BE2C (cell line): Measurements from ENCODE around the gene CSE1L.
"Not testable (repeated sequence)": the region's sequence is repeated elsewhere in the genome, so short reads cannot be mapped to it uniquely, and the experiment has no call there.

Source experiments
- DNase-seq: peaks from one replicate; pipeline ENCODE4 v3.0.0-alpha.2; 2020
- H3K27me3 ChIP-seq: fragments of 250-450 bp; sonication (Bioruptor Pico); 2 replicates; pipeline ENCODE4 v1.5.1; 2020; ENCODE audit warnings: mild to moderate bottlenecking
- H3K36me3 ChIP-seq: fragments of 250-450 bp; sonication (Bioruptor Pico); 2 replicates; pipeline ENCODE4 v1.5.1; 2020; ENCODE audit warnings: mild to moderate bottlenecking
- H3K4me1 ChIP-seq: fragments of 250-450 bp; sonication (Bioruptor Pico); 2 replicates; pipeline ENCODE4 v1.5.1; 2020
- H3K4me3 ChIP-seq: 2 replicates; pipeline ENCODE4 v1.5.1; 2011; ENCODE audit warnings: low read depth, low read length
- H3K9me3 ChIP-seq: fragments of 250-450 bp; sonication (Bioruptor Pico); 2 replicates; pipeline ENCODE4 v1.5.1; 2020
- TF ChIP-seq, protein P1 (sequence below): IDR thresholded peaks from 2 replicates; pipeline ENCODE4 v1.5.1; 2012; ENCODE audit warnings: mild to moderate bottlenecking, low read depth, low read length

The CSE1L gene

DNA sequence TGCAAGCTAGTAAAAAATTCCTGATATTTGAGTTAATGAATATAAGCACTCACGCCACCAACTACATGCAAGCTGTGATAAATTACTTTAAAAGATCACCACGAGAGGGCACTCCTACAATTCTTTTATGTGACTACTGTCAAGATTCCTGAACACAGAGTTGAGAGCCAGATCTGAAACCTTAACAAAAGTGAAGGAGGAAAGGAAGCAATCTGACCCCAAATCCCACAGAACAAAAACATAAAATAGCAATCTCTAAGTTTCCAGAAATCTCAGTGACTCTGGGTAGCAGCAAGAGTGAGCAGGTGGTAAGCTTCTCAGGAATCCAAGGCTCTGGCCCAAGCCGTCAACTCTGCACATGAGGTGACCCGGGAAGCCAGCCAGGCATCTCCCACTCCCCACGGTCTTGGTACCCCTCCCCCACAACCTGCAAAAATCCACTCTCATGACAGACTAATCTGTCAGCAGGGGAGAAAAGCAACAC is 86.9 kb downstream of the CSE1L start:
- no peaks in the 10 kb centered on the region for H3K9me3 ChIP-seq
- peak; percentile 37 for DNase-seq
- 0 out of 2 replicates have a peak, but pooled peaks cover 2% of the 10 kb centered on the region for H3K4me1 ChIP-seq
- H3K27me3 ChIP-seq = no peaks in the 10 kb centered on the region
- TF ChIP-seq, protein P1, sequence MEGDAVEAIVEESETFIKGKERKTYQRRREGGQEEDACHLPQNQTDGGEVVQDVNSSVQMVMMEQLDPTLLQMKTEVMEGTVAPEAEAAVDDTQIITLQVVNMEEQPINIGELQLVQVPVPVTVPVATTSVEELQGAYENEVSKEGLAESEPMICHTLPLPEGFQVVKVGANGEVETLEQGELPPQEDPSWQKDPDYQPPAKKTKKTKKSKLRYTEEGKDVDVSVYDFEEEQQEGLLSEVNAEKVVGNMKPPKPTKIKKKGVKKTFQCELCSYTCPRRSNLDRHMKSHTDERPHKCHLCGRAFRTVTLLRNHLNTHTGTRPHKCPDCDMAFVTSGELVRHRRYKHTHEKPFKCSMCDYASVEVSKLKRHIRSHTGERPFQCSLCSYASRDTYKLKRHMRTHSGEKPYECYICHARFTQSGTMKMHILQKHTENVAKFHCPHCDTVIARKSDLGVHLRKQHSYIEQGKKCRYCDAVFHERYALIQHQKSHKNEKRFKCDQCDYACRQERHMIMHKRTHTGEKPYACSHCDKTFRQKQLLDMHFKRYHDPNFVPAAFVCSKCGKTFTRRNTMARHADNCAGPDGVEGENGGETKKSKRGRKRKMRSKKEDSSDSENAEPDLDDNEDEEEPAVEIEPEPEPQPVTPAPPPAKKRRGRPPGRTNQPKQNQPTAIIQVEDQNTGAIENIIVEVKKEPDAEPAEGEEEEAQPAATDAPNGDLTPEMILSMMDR = peak; percentile 56
- H3K36me3 ChIP-seq = peaks cover 20% of the 10 kb centered on the region
- no peak overlapping the region for H3K4me3 ChIP-seq

DNA sequence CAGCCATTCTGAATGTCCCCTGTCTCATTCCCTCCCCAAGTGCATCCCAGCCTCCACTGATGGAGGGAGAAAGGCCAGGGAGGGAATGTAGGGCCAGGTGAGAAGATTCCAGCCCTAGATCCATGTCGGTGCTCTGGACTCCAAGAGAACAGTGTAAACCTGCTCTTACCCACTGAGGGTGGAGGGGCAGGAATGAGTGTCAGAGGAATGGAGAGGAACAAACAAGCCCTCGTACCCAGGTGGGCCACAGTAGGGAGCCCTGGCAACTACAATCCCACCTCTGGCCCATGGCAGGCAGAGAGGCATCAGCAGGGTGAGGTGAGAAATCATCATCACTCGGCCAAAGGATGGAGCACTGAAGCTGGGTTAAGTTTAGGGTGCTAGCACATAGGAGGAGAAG is 87.5 kb downstream of the CSE1L start:
- H3K27me3 ChIP-seq = no peaks in the 10 kb centered on the region
- H3K36me3 ChIP-seq = peaks cover 20% of the 10 kb centered on the region
- H3K4me1 ChIP-seq = 0 out of 2 replicates have a peak, but pooled peaks cover 2% of the 10 kb centered on the region
- no peak overlapping the region for H3K4me3 ChIP-seq
- no peaks in the 10 kb centered on the region for H3K9me3 ChIP-seq
- no peak for DNase-seq
- TF ChIP-seq, protein P1 = no peak

DNA sequence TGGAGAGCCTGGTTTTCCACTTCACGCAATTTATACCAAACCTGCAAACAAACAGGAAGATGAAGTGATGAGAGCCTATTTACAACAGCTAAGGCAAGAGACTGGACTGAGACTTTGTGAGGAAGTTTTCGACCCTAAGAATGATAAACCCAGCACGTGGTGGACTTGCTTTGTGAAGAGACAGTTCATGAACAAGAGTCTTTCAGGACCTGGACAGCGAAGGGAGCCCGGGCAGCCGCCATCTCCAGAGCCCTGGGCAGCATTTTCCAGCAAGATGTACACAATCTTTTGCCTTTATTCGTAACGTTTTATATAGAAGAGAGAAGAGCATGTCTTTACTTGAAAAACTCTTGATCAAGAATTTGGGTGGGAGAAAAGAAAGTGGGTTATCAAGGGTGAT is 88.7 kb downstream of the CSE1L start:
- DNase-seq, H3K27me3 ChIP-seq, H3K9me3 ChIP-seq, H3K4me3 ChIP-seq, H3K4me1 ChIP-seq: not testable (repeated sequence)
- peaks cover 18% of the 10 kb centered on the region for H3K36me3 ChIP-seq

DNA sequence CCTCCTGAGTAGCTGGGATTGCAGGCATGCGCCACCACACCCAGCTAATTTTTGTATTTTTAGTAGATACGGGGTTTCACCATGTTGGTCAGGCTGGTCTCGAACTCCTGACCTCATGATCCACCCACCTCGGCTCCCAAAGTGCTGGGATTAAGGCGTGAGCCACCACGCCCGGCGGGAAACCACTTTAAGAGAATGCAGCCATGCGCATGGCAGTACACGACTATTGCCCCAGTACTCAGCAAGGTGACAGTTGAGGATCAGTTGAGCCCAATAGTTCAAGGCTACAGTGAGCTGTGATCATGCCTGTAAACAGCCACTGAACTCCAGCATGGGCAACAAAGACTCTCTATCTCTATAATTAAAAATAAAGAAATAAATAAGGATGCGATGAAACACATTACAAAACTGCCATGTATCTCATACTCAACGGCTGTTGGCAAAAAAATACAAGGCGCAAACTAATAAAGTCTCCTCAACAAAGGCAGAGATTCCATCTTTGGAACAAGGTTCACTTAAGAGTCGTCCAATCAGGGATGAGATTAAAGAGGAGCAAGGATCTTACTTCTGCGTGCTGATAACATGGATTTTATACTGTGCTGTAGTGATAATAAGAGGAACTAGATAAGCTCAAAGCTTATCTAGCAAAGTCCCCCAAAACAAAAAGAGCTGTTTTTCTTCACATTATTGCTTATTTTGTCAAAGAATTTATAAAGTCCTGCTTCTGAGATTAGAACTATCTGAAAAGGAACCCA is 90.9 kb downstream of the CSE1L start:
- Histone ChIP-seq H3K4me3 (no peak overlapping the region), H3K36me3 (peaks cover 9% of the 10 kb centered on the region), H3K9me3 (no peaks in the 10 kb centered on the region), H3K4me1 (0 out of 2 replicates have a peak, but pooled peaks cover 2% of the 10 kb centered on the region), H3K27me3 (no peaks in the 10 kb centered on the region)
- TF ChIP-seq, protein P1 = no peak
- DNase-seq = no peak

DNA sequence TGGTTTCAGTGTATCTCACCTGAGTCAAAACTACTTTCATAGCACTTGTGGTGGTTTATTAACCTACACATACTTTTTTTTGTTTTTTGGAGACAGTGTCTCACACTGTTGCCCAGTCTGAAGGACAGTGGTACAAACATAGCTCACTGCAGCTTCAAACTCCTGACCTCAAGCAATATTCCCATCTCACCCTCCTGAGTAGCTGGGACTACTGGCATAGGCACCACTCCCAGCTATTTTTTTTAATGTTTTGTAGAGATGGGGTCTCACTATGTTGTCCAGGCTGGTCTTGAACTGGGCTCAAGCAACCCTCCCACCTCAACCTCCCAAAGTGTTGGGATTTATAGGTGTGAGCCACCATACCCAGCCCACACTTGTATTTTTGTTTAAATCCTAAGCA is 92.3 kb downstream of the CSE1L start:
- H3K9me3 ChIP-seq = no peaks in the 10 kb centered on the region
- no peaks in the 10 kb centered on the region for H3K27me3 ChIP-seq
- H3K36me3 ChIP-seq = peaks cover 13% of the 10 kb centered on the region
- H3K4me1 ChIP-seq = 0 out of 2 replicates have a peak, but pooled peaks cover 2% of the 10 kb centered on the region
- no peak for DNase-seq
- H3K4me3 ChIP-seq = no peak overlapping the region
- TF ChIP-seq, protein P1 = no peak

DNA sequence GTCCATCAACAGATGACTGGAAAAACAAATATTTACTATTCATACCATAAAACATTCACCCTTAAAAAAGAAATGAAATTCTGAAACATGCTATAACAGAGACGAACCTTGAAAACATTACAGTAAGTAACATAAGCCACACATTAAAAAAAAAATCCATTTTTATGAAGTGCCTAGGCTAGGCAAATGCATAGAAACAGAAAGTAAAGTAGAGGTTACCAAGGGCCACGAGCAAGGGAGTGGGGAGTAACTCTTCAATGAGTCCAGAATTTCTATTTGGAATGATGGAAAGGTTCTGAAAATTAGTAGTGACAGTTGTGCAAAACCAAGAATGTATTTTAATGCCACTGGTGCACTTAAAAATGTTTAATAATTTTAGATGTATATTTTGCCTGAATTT is 94.3 kb downstream of the CSE1L start:
- Histone ChIP-seq H3K4me1 (0 out of 2 replicates have a peak, but pooled peaks cover 2% of the 10 kb centered on the region), H3K4me3 (no peak overlapping the region), H3K9me3 (no peaks in the 10 kb centered on the region), H3K27me3 (no peaks in the 10 kb centered on the region), H3K36me3 (peaks cover 29% of the 10 kb centered on the region)
- TF ChIP-seq, protein P1 = no peak
- no peak for DNase-seq
